ENCODE measurements around the gene CACNA1C.

Gene CACNA1C

GRCh38 chr12:2492236-2492635 lies 439.4 kb downstream of the CACNA1C start:
- no peak for FAIRE-seq

GRCh38 chr12:2493086-2493485 lies 440.3 kb downstream of the CACNA1C start:
- no peak for FAIRE-seq

GRCh38 chr12:2494486-2495192 lies 441.9 kb downstream of the CACNA1C start:
- no peak for FAIRE-seq

GRCh38 chr12:2495417-2496112 lies 442.8 kb downstream of the CACNA1C start:
- FAIRE-seq: no peak

- FAIRE-seq: no peak
Measured at GRCh38 chr12:2498964-2499500, 446.2 kb downstream of the CACNA1C start.

- FAIRE-seq: no peak
Measured at GRCh38 chr12:2501464-2502191, 448.8 kb downstream of the CACNA1C start.

GRCh38 chr12:2503036-2503435 lies 450.2 kb downstream of the CACNA1C start:
- no peak for FAIRE-seq

- FAIRE-seq: no peak
Measured at GRCh38 chr12:2503762-2504161, 451.0 kb downstream of the CACNA1C start.

- FAIRE-seq: no peak
Measured at GRCh38 chr12:2504577-2504976, 451.8 kb downstream of the CACNA1C start.

- no peak for FAIRE-seq
Measured at GRCh38 chr12:2507814-2508213, 455.0 kb downstream of the CACNA1C start.

GRCh38 chr12:2509137-2509536 lies 456.4 kb downstream of the CACNA1C start:
- no peak for FAIRE-seq

- no peak for FAIRE-seq
Measured at GRCh38 chr12:2510045-2510444, 457.3 kb downstream of the CACNA1C start.

GRCh38 chr12:2513141-2514037 lies 460.6 kb downstream of the CACNA1C start:
- FAIRE-seq: no peak

GRCh38 chr12:2514038-2514340 lies 461.2 kb downstream of the CACNA1C start:
- no peak for FAIRE-seq

- FAIRE-seq: no peak
Measured at GRCh38 chr12:2520722-2521246, 468.0 kb downstream of the CACNA1C start.

- FAIRE-seq: no peak
Measured at GRCh38 chr12:2523317-2523716, 470.5 kb downstream of the CACNA1C start.

- no peak for FAIRE-seq
Measured at GRCh38 chr12:2523844-2524243, 471.1 kb downstream of the CACNA1C start.

- FAIRE-seq: no peak
Measured at GRCh38 chr12:2526371-2526770, 473.6 kb downstream of the CACNA1C start.

- no peak for FAIRE-seq
Measured at GRCh38 chr12:2528001-2528400, 475.2 kb downstream of the CACNA1C start.

GRCh38 chr12:2529807-2530206 lies 477.0 kb downstream of the CACNA1C start:
- FAIRE-seq: no peak

- no peak for FAIRE-seq
Measured at GRCh38 chr12:2531371-2531770, 478.6 kb downstream of the CACNA1C start.

GRCh38 chr12:2533036-2533435 lies 480.2 kb downstream of the CACNA1C start:
- no peak for FAIRE-seq
